Neural progenitor cell (in vitro differentiated cells): ENCODE measurements around the gene UMAD1. TPM values are rescaled to one million over a fixed set of nuclear protein-coding genes. Genes with fewer than 3 reads are reported as not detected.

ENCODE experiments used
- DNase-seq: peaks from one replicate; pipeline ENCODE4 v3.0.0-alpha.2; 2016; ENCODE audit warnings: low spot score
- H2AFZ ChIP-seq: fragments of 200-600 bp; sonication (generic); replicated peaks from 2 replicates; pipeline ENCODE4 v1.6.1; 2016; ENCODE audit warnings: antibody characterized with exemption
- H3F3A ChIP-seq: fragments of 200-600 bp; sonication (generic); 2 replicates; pipeline ENCODE4 v1.6.1; 2016; ENCODE audit warnings: antibody characterized with exemption, low read depth
- H3K27ac ChIP-seq: fragments of 200-600 bp; sonication (generic); 2 replicates; pipeline ENCODE4 v1.5.1; 2016; ENCODE audit warnings: mild to moderate bottlenecking
- H3K27me3 ChIP-seq: fragments of 200-600 bp; sonication (generic); 2 replicates; pipeline ENCODE4 v1.6.1; 2016; ENCODE audit warnings: mild to moderate bottlenecking, moderate library complexity
- H3K36me3 ChIP-seq: fragments of 200-600 bp; sonication (generic); 2 replicates; pipeline ENCODE4 v1.5.1; 2016
- H3K4me1 ChIP-seq: fragments of 200-600 bp; sonication (generic); 2 replicates; pipeline ENCODE4 v1.6.1; 2016; ENCODE audit warnings: mixed run types
- H3K4me2 ChIP-seq: fragments of 200-600 bp; sonication (generic); 2 replicates; pipeline ENCODE4 v1.6.1; 2016
- H3K4me3 ChIP-seq: fragments of 200-600 bp; sonication (generic); 2 replicates; pipeline ENCODE4 v1.5.1; 2016
- H3K79me2 ChIP-seq: fragments of 200-600 bp; sonication (generic); 2 replicates; pipeline ENCODE4 v1.6.1; 2016; ENCODE audit warnings: low read depth
- H3K9ac ChIP-seq: fragments of 200-600 bp; sonication (generic); 2 replicates; pipeline ENCODE4 v1.6.1; 2016
- H3K9me3 ChIP-seq: fragments of 200-600 bp; sonication (generic); 2 replicates; pipeline ENCODE4 v1.5.1; 2016; ENCODE audit warnings: low read depth
- H4K20me1 ChIP-seq: fragments of 200-600 bp; sonication (generic); 2 replicates; pipeline ENCODE4 v1.6.1; 2016; ENCODE audit warnings: low read depth
- H3K27ac Mint-ChIP-seq: 3 replicates; pipeline ENCODE4 v1.8.0; 2021; ENCODE audit warnings: mixed read lengths
- H3K27me3 Mint-ChIP-seq: 2 replicates; pipeline ENCODE4 v1.8.0; 2022; ENCODE audit warnings: low read depth, mild to moderate bottlenecking, inconsistent platforms, moderate library complexity, mixed read lengths; ENCODE audit not compliant: insufficient read depth
- H3K36me3 Mint-ChIP-seq: 3 replicates; pipeline ENCODE4 v1.8.0; 2021; ENCODE audit warnings: mixed read lengths
- H3K4me1 Mint-ChIP-seq: 3 replicates; pipeline ENCODE4 v1.8.0; 2021; ENCODE audit warnings: mixed read lengths
- H3K4me3 Mint-ChIP-seq: 3 replicates; pipeline ENCODE4 v1.8.0; 2021; ENCODE audit warnings: mild to moderate bottlenecking, moderate library complexity, mixed read lengths
- H3K9me3 Mint-ChIP-seq: 3 replicates; pipeline ENCODE4 v1.8.0; 2020; ENCODE audit warnings: mixed read lengths
- CTCF ChIP-seq: fragments of 200-600 bp; sonication (generic); IDR thresholded peaks from 2 replicates; pipeline ENCODE4 v1.5.1; 2017; ENCODE audit warnings: antibody characterized with exemption, mild to moderate bottlenecking
- EZH2 ChIP-seq: fragments of 200-600 bp; sonication (generic); IDR thresholded peaks from 2 replicates; pipeline ENCODE4 v1.6.1; 2017; ENCODE audit warnings: antibody characterized with exemption, mild to moderate bottlenecking, moderate library complexity
- EZH2phosphoT487 ChIP-seq: fragments of 200-600 bp; sonication (generic); IDR thresholded peaks from 2 replicates; pipeline ENCODE4 v1.6.1; 2017; ENCODE audit warnings: antibody characterized with exemption
- total RNA-seq: library from RNA; depleted of rRNA; stranded (reverse); fragments of >200 nt; gene quantifications from 2 replicates; pipeline ENCODE4 v1.2.3, GENCODE V29; 2015; ENCODE audit warnings: low replicate concordance

The UMAD1 gene
- total RNA-seq, 1 donor from 2014 or later = 23.0 TPM

GRCh38 chr7:7641129-7641663 is 644 bp downstream of the UMAD1 start:
- H3K27me3 ChIP-seq = no peaks in the 10 kb centered on the region
- H2AFZ ChIP-seq = peak overlapping the region; percentile 86
- peaks cover 50% of the 10 kb centered on the region for H3K79me2 ChIP-seq
- H3K36me3 ChIP-seq = peaks cover 12% of the 10 kb centered on the region
- peak overlapping the region; percentile 53 for H3K9ac ChIP-seq
- no peaks in the 10 kb centered on the region for H4K20me1 ChIP-seq
- H3K36me3 Mint-ChIP-seq = peaks cover 11% of the 10 kb centered on the region
- no peaks in the 10 kb centered on the region for H3K9me3 Mint-ChIP-seq
- H3F3A ChIP-seq = peaks cover 21% of the 10 kb centered on the region
- H3K4me3 Mint-ChIP-seq = peak overlapping the region; percentile 94
- TF ChIP-seq EZH2 (no peak), EZH2phosphoT487 (no peak), CTCF (no peak)
- peaks cover 16% of the 10 kb centered on the region for H3K4me1 ChIP-seq
- H3K27ac Mint-ChIP-seq = peak overlapping the region; percentile 70
- peak overlapping the region; percentile 78 for H3K4me3 ChIP-seq
- no peaks in the 10 kb centered on the region for H3K9me3 ChIP-seq
- H3K27me3 Mint-ChIP-seq = peaks cover 6% of the 10 kb centered on the region
- DNase-seq = no peak
- peak overlapping the region; percentile 49 for H3K27ac ChIP-seq
- peaks cover 26% of the 10 kb centered on the region for H3K4me1 Mint-ChIP-seq
- peak overlapping the region; percentile 80 for H3K4me2 ChIP-seq

GRCh38 chr7:7642081-7642480 is 1.5 kb downstream of the UMAD1 start:
- Histone ChIP-seq H3K36me3 (peaks cover 9% of the 10 kb centered on the region), H4K20me1 (no peaks in the 10 kb centered on the region), H3K4me3 (peak overlapping the region; percentile 78), H3K79me2 (peaks cover 55% of the 10 kb centered on the region), H3K4me1 (peaks cover 16% of the 10 kb centered on the region), H3K4me2 (peak overlapping the region; percentile 80), H2AFZ (no peak overlapping the region), H3K27me3 (no peaks in the 10 kb centered on the region), H3K27ac (no peak overlapping the region), H3K9ac (no peak overlapping the region), H3K9me3 (no peaks in the 10 kb centered on the region), H3F3A (peaks cover 18% of the 10 kb centered on the region)
- peaks cover 6% of the 10 kb centered on the region for H3K27me3 Mint-ChIP-seq
- H3K4me3 Mint-ChIP-seq = peak overlapping the region; percentile 94
- H3K27ac Mint-ChIP-seq = no peak overlapping the region
- TF ChIP-seq EZH2phosphoT487 (no peak), EZH2 (no peak), CTCF (no peak)
- H3K4me1 Mint-ChIP-seq = peaks cover 26% of the 10 kb centered on the region
- no peak for DNase-seq
- H3K36me3 Mint-ChIP-seq = peaks cover 13% of the 10 kb centered on the region
- peaks cover 5% of the 10 kb centered on the region for H3K9me3 Mint-ChIP-seq

- H3K9me3 ChIP-seq = no peaks in the 10 kb centered on the region
- Mint-ChIP-seq H3K27ac (no peak overlapping the region), H3K9me3 (peaks cover 5% of the 10 kb centered on the region), H3K36me3 (peaks cover 12% of the 10 kb centered on the region), H3K4me1 (no peaks in the 10 kb centered on the region), H3K4me3 (no peak overlapping the region), H3K27me3 (no peaks in the 10 kb centered on the region)
- DNase-seq = no peak
- no peak overlapping the region for H3K4me3 ChIP-seq
- H3K36me3 ChIP-seq = no peaks in the 10 kb centered on the region
- H3K27me3 ChIP-seq = no peaks in the 10 kb centered on the region
- no peaks in the 10 kb centered on the region for H4K20me1 ChIP-seq
- peaks cover 60% of the 10 kb centered on the region for H3K79me2 ChIP-seq
- peaks cover 11% of the 10 kb centered on the region for H3K4me1 ChIP-seq
- no peaks in the 10 kb centered on the region for H3F3A ChIP-seq
- H3K9ac ChIP-seq = no peak overlapping the region
- TF ChIP-seq CTCF (no peak), EZH2 (no peak), EZH2phosphoT487 (no peak)
- H3K27ac ChIP-seq = no peak overlapping the region
- no peak overlapping the region for H3K4me2 ChIP-seq
- no peak overlapping the region for H2AFZ ChIP-seq
Observed at GRCh38 chr7:7647495-7648036, 7.0 kb downstream of the UMAD1 start.
